K562 (cell line): ENCODE measurements around the gene SPOUT1. TPM values are rescaled to one million over a fixed set of nuclear protein-coding genes. Genes with fewer than 3 reads are reported as not detected.

Experiments
- ARNT ChIP-seq, 2 experiments: fragments of 450-650 bp; IDR thresholded peaks; 2 replicates each; pipeline ENCODE4 v1.6.1; 2016; ENCODE audit warnings: mild to moderate bottlenecking in 1 of 2
- HNRNPK ChIP-seq: fragments of 200-400 bp; formaldehyde crosslinking; IDR thresholded peaks from one replicate; pipeline ENCODE4 v1.6.1; 2018; ENCODE audit warnings: mild to moderate bottlenecking, low read depth, low read length; ENCODE audit not compliant: poor library complexity, severe bottlenecking
- POLR2AphosphoS5 ChIP-seq: IDR thresholded peaks from 2 replicates; pipeline ENCODE4 v1.6.1; 2011; ENCODE audit warnings: mild to moderate bottlenecking, low read depth, low read length, moderate library complexity; ENCODE audit not compliant: control insufficient read depth, insufficient read depth
- XRCC5 ChIP-seq: fragments of 200-400 bp; formaldehyde crosslinking; IDR thresholded peaks from 2 replicates; pipeline ENCODE4 v1.6.1; 2017; ENCODE audit warnings: low read depth, mild to moderate bottlenecking, low read length
- YY1 ChIP-seq, 3 experiments: IDR thresholded peaks; 2 replicates each; pipeline ENCODE4 v1.6.1; 2011; ENCODE audit warnings: low read length in 2 of 3, mild to moderate bottlenecking in 2 of 3, moderate library complexity in 2 of 3, borderline replicate concordance in 1 of 3, control low read depth in 1 of 3, low read depth in 1 of 3; ENCODE audit not compliant: insufficient read depth in 3 of 3, insufficient replicate concordance in 2 of 3, control insufficient read depth in 1 of 3, insufficient read length in 1 of 3; ENCODE audit errors: extremely low read depth in 1 of 3
- ZBED1 ChIP-seq: IDR thresholded peaks from 2 replicates; pipeline ENCODE4 v1.6.1; 2014
- ZNF431 ChIP-seq: sonication (generic); formaldehyde crosslinking; IDR thresholded peaks from 2 replicates; pipeline ENCODE4 v1.8.0; 2022; ENCODE audit warnings: mild to moderate bottlenecking, missing genetic modification reagents
- ZNF76 ChIP-seq: fragments of 250-450 bp; sonication (Bioruptor Pico); IDR thresholded peaks from 2 replicates; pipeline ENCODE4 v1.4.0; 2020; ENCODE audit warnings: mild to moderate bottlenecking, moderate library complexity, borderline replicate concordance
- polyA plus RNA-seq, 8 experiments: library from polyadenylated mRNA; depleted of rRNA in 4 of 8; stranded (reverse) in 5 of 8; unstranded in 3 of 8; fragments of >200 nt; fragmentation: Nextera tagmentation in 2 of 8; fragmentation: Illumina TruSeq in 1 of 8; extraction: Ambion mirVana in 2 of 8; extraction: Trizol in 1 of 8; gene quantifications; 2 replicates each; pipeline versions ENCODE4 v1.2.1 to v1.2.3, GENCODE V29; 2011 to 2014; ENCODE audit warnings: inconsistent platforms in 1 of 8, missing spikeins in 1 of 8
- total RNA-seq, 7 experiments: library from RNA; depleted of rRNA in 6 of 7; stranded (reverse); fragments of >200 nt in 6 of 7; fragmentation: Illumina TruSeq in 2 of 7; extraction: Trizol in 2 of 7; gene quantifications; 2 replicates each; pipeline versions ENCODE4 v1.2.1 to v1.2.3, GENCODE V29; 2011 to 2021; ENCODE audit warnings: low replicate concordance in 1 of 7
- TF ChIP-seq, protein P1 (sequence below), 2 experiments: fragments of 450-650 bp in 1 of 2; IDR thresholded peaks; 2 replicates each; pipeline ENCODE4 v1.6.1; 2011 to 2017; ENCODE audit warnings: low read depth in 2 of 2, antibody characterized with exemption in 1 of 2, borderline replicate concordance in 1 of 2, low read length in 1 of 2, mild to moderate bottlenecking in 1 of 2, mixed read lengths in 1 of 2; ENCODE audit not compliant: control insufficient read depth in 1 of 2

SPOUT1 gene
- total and polyA plus RNA-seq, 9 of the 15 experiments (the other 6 are each of a cell fraction or from before 2014, with no cell fraction given), result 10.6 to 121 (median 37.4) TPM

DNA sequence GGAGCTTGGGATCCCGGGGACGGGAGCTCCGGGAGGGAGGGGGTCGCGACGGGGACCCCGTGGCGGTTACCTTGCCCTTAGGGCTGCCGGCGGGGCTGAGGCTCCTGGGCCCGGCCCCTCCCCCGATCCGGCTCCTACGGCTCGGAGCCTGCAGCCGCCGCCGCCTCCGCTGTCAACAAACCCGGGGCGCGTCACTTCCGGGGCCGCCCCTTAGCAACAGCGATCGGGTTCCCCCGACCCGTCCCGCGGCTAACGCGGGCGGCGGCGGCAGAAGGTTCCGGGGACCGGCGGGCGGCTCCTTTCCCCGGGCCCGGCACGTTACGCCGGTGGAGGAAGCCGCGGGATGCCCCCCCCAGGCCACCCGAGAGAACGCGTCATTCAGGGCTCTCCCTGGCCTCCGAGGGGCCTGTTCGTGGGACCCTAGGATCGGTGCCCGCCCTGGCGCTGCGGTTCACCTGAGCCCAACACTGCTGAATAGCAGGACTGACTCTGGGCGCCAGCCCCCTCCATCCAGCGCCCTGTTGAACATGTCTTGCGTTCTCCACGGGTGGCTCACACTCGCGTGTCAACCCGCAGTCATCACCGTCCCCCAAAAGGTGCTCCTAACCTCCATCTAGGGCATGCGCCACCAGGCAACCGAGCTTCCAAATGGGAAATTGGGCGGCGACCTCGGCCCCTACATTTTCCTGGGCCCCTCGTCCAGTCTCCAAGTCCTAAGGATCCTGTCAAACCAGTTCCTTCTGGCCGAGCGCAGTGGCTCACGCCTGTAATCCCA, 57.7 kb downstream of the SPOUT1 start, which contains the start of gene ZER1 (continued):
- TF ChIP-seq HNRNPK (peak; percentile 64), ZNF76 (CRISPR knock-in tag) (peak; percentile 43; the same call in 1 of the 2 replicates), ARNT (IDR thresholded peaks at IDR 0.05) (no peak), ZNF431 (CRISPR knock-in tag) (0 out of 2 replicates have a peak, but pooled peaks have one; percentile 43), POLR2AphosphoS5 (peak; percentile 65), XRCC5 (peak; percentile 97), ZBED1 (no peak), YY1 (IDR thresholded peaks at IDR 0.05; ENCODE audit: borderline replicate concordance in 1 of 3, control insufficient read depth in 1 of 3, extremely low read depth in 1 of 3, insufficient read depth in 3 of 3, insufficient read length in 1 of 3, insufficient replicate concordance in 2 of 3, low read depth in 1 of 3, low read length in 2 of 3) (peak in 2 of 3 experiments; percentile 80 to 83)
- TF ChIP-seq, protein P1, sequence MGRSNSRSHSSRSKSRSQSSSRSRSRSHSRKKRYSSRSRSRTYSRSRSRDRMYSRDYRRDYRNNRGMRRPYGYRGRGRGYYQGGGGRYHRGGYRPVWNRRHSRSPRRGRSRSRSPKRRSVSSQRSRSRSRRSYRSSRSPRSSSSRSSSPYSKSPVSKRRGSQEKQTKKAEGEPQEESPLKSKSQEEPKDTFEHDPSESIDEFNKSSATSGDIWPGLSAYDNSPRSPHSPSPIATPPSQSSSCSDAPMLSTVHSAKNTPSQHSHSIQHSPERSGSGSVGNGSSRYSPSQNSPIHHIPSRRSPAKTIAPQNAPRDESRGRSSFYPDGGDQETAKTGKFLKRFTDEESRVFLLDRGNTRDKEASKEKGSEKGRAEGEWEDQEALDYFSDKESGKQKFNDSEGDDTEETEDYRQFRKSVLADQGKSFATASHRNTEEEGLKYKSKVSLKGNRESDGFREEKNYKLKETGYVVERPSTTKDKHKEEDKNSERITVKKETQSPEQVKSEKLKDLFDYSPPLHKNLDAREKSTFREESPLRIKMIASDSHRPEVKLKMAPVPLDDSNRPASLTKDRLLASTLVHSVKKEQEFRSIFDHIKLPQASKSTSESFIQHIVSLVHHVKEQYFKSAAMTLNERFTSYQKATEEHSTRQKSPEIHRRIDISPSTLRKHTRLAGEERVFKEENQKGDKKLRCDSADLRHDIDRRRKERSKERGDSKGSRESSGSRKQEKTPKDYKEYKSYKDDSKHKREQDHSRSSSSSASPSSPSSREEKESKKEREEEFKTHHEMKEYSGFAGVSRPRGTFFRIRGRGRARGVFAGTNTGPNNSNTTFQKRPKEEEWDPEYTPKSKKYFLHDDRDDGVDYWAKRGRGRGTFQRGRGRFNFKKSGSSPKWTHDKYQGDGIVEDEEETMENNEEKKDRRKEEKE (IDR thresholded peaks at IDR 0.05; ENCODE audit: borderline replicate concordance in 1 of 2, control insufficient read depth in 1 of 2, low read depth in 2 of 2, low read length in 1 of 2), result peak in 1 of 2 experiments; percentile 96; a peak in 2 of 4 replicates
